Measurements from ENCODE around the gene ITPRID2.

ITPRID2 gene

GRCh38 chr2:181882246-181883020 is 9.1 kb upstream of the ITPRID2 start:
- no peak for DNase-seq (ENCODE audit: low spot score)

- no peak for DNase-seq (ENCODE audit: low spot score)
Observed at GRCh38 chr2:181884601-181885000, 6.9 kb upstream of the ITPRID2 start.

GRCh38 chr2:181885096-181885495 is 6.4 kb upstream of the ITPRID2 start:
- no peak for DNase-seq (ENCODE audit: low spot score)

GRCh38 chr2:181886192-181886591 is 5.3 kb upstream of the ITPRID2 start:
- no peak for DNase-seq (ENCODE audit: low spot score)

DNA sequence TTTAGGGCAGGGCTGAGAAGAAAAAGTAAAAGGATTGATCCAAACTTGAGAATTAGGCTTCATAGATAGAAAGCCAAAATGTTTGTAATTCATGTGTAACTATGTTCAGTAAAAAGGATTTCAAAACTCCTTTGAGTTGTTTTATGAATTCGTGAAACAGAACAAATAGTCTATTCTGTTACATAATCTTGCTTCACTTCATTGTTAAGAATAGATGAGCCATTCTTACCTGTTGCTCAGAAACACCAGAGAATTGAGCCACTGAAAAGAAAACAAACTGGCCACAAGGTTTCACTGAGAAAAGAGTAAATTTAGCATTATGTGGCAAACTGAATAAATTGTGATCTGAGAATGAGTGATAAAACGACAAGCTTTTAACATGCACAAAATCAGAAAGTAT is 4.5 kb upstream of the ITPRID2 start:
- DNase-seq (ENCODE audit: low spot score) = no peak

DNA sequence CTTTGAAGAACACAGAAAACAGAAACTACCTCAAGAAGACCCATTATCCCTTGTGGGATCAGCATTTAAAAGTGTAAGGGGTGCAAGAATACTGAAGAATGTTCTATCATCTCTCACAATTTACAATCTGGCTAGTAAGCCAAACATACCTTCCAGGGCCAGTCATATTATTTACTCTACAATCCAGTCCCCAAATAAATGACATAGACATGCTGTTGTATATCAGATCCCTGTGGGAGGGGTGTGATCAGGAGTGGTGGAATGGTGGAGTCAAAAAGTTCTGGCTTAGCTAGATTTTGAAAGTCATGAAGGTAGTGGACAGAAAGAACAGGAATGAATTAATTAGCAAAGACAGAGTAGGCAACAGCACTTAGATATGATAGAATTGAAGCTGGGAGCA is 1.8 kb upstream of the ITPRID2 start:
- no peak for DNase-seq (ENCODE audit: low spot score)

DNA sequence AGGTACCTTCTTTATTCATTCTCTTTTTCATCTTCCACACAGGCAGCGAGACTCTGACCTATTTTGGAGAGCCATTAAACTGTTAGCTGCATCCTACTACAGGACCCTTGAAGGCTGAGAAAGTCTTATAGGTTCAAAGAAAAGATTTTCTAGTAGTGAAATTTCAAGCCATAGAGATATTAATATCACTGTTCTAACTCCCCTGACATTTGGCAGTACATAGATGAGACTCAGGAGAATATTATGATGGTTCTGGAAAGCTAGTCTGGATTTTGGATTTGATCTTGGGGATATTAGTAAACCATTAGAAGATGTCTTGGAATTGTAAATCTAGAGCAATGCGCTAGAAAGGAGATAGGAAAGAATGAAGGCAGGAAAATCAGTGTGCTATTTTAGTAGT is 1.3 kb upstream of the ITPRID2 start:
- DNase-seq (ENCODE audit: low spot score) = no peak

DNA sequence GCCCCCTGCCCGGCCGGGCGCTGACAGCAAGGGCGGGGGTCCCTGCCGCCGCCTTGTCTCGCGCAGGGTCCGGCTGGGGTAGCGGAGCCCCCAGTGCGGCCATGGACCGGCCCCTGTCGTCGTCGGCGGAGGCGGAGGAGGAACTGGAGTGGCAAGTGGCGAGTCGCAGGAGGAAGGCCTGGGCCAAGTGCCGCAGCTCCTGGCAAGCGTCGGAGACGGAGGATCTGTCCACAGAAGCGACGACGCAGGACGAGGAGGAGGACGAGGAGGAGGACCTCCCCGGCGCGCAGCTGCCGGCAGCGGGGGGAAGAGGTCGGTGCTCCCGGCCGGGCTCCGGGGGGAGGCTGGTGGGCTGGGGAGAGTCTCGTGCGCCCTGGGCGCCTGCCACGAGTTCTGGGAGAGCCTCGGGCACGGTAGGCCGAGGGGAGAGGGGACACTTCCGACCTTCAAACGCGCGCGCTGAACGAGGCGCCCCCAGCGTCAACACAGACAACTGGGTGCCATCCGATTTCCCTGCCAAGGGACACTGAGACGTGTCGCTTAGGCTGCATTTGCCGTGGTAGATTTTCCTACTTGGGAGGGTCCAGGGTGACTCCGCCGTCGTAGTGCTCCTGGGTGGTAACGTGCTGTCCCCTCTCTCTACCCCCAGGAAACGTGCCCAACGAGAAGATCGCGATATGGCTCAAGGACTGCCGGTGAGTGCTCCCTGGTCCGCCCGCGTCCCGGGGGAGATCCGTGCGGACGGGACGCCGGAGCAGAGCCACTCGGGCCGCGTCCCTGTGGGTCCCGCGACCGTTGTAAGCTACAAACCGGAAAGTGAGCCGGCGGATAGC is 652 bp downstream of the ITPRID2 start:
- peak; percentile 88 for DNase-seq (ENCODE audit: low spot score)

DNA sequence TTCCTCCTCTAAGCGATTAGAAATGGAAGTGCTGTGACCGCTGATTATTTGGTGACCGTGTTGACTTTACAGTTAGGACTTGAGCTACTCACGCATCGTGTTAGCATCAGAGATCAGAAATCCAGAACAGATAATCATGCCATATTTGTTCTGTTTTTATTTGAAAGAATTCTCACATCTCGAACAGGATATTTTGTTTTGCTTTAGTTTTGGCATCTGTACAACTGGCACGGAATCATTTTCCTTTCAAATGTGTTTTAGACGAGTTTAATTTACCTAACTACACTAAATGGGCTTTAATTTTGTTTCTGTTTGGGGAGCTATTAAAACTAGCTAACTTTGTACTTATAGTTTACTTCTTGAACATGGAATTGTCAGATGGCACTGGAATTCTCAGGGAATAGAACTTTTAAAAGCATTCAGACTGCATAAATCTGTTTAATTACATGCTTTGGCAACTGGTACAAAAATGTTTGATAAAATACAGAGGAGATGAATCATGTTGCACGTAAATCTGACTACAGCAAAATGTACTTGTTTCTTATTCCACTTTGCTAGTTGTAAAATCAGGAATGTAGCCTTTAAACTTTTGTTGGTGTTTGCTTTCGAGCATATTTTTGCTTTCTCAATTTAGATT is 1.4 kb downstream of the ITPRID2 start:
- no peak for DNase-seq (ENCODE audit: low spot score)

- no peak for DNase-seq (ENCODE audit: low spot score)
Observed at GRCh38 chr2:181894381-181894780, 2.9 kb downstream of the ITPRID2 start.

GRCh38 chr2:181895818-181896217 is 4.3 kb downstream of the ITPRID2 start:
- no peak for DNase-seq (ENCODE audit: low spot score)

DNA sequence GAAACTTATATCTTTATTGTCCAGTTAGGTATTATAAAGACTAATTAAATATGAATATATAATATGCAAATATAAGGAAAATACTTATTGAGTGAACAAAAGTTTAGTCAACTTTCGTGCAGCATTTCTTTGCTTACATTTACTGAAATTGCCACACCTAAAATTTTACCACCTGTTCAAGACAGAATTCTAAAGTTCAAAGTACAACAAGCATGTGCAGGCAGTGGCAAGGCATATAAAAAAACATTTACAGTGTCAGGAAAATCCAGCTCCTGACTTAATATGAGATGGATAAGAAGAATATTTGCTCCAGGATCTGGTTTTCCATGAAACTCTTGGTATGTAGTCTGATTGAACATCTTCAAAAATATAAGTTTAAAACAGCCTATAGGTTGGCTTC is 4.8 kb downstream of the ITPRID2 start:
- no peak for DNase-seq (ENCODE audit: low spot score)

GRCh38 chr2:181900007-181900651 is 8.6 kb downstream of the ITPRID2 start:
- no peak for DNase-seq (ENCODE audit: low spot score)

- no peak for DNase-seq (ENCODE audit: low spot score)
Observed at GRCh38 chr2:181902625-181903024, 11.1 kb downstream of the ITPRID2 start.

DNA sequence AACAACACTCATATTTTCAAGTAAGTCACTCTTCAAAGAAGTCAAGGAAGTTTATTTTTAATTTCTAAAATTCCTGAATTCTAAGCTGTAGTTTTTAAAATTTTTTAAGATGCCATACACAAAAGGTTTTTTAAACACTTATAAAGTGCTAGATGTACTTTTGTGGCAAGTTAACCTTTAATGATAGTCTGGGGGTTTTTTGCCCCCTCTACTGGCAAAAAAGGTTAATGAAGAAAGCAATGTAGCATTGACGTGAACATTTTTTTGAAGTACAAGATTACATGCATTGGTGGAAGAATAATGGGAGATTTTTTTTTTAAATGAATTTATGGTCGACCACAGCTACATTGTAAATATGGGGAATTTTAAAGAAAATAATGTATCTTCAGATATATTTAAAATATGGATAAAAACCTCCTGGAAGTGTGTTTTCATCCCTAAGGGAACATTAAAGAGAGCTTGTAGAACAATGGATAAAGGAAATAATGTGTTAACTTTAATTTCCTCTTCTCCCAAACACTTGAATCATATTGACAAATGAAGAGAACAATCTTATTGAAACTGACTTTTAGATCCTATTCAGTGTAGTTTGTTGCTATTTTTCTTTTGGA is 12.6 kb downstream of the ITPRID2 start:
- DNase-seq (ENCODE audit: low spot score) = no peak

DNA sequence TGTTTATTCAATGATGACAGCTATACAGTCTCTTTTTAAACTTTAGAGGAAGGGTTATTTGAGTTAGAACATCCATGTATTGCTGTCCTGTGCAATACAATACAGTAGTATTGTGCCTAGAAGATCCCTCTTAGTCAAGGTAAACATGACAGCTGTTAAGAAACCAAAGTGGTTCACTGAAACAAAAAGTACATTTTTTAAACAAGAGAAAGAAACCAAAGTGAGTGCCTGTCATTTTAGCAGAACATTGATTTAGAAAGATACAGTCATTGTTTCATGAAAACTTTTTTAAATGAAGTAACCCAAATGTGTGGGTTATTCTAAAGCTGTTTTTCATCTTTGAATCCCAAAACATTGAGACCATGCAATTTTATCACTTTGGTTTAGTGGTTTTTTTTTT is 15.5 kb downstream of the ITPRID2 start:
- no peak for DNase-seq (ENCODE audit: low spot score)

- no peak for DNase-seq (ENCODE audit: low spot score)
Observed at GRCh38 chr2:181907635-181908034, 16.1 kb downstream of the ITPRID2 start.

DNA sequence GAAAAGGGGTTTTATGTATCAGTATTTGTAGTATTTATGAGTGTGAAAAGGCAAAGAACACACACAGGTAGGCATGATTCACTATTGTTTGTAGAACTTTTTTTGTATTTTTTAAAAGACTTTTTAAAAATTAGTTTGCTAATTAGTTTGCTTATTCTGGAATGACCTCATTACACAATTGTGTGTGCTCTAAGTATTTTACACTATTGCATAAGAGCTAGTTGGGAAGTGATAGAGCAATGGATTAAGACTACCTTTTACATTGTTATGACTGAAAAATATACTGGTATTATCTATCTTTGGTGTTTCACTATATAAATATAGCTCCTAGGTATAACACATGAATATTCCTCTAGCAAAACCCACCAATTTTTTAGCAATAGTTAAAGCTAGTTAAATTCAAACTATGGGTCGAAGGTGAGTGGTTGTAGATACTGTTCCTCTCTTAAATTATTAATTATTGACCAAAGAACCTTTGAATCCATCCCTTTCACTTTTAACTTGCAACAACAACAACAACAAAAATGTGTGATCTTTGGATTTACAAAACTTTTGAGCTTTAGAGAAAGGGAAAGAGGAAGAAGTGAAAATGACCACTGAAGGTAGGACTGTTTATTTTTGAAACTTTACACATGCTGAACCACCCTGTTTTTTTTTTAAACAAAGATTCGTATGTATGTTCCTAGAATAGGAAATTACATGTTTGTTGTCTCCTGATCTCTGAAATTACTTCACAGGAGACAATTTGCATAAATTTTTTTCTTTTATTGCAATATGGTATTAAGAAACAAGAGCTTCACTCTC is 18.7 kb downstream of the ITPRID2 start:
- DNase-seq (ENCODE audit: low spot score) = no peak

GRCh38 chr2:181911830-181912229 is 20.3 kb downstream of the ITPRID2 start:
- no peak for DNase-seq (ENCODE audit: low spot score)

GRCh38 chr2:181915102-181915501 is 23.6 kb downstream of the ITPRID2 start:
- no peak for DNase-seq (ENCODE audit: low spot score)
